Dedifferentiated amniotic fluid mesenchymal stem cell (primary cell): ENCODE measurements around the gene FAM13B.
"Not testable (repeated sequence)": the region's sequence is repeated elsewhere in the genome, so short reads cannot be mapped to it uniquely, and the experiment has no call there.

ENCODE experiments used
- DNase-seq: peaks from one replicate; pipeline ENCODE4 v3.0.0-alpha.2; 2016; ENCODE audit errors: extremely low spot score

The FAM13B gene

DNA sequence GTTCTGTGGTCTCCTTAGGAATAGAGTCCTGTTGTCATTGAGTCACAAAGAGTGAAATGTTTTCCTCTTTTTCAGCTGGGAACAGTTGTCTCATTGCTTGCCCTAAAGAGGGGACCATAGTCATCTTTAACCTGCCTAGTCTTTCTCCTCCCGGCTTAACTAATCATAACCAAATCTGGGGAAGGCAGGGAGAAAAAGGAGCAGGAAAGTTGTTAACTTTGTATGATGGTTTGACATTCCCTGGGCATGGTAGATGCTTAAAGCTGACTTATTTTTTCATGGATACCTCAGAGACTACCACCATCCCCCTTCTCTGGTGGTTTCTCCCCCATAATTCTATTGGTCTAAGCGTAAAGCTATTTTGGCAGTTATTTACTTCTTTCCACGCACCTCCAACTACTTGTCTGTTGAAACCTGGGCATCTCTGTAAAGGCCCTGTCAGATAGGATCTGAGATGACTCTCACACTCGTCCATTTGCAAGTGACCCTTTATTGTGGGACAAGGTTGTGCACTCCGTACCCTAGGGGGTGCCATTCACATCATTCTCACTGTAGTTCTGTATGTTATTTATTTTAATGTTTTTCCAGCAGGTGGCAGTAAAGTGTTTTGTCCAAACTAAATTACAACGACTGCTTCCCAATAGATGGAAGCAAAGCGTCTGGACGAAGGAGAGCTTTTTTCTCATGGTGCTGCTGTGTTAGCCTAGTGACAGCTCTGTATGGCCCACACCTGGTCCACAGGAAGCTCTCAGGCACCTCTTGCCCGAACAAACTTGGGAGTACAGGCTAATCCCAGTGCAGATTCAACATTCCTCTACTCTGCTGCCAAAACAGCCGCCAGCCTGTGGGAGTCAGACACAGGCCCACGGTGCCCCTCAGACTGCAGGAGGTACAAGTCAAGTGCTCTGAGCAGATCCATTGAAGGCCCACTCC is 3.0 kb upstream of the FAM13B start:
- peak; percentile 89 for DNase-seq

DNA sequence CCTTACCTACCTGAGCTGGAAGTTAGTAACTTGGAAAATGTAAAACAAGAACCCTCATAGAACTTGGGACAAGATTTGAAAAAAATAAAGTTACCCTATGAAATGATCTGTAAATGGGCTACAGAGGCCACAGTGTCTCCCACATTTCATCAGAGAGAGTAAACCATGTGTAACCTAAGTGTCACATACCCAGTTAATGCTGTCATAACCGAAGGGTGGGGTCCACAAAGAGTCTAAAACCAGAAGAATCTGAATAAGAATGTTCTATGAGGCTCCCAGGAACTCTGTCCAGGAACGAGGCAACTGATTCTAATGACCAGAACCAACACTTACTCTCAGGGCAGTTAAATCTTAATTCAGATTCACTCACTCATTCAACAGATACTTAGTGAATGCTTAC is 1.0 kb upstream of the FAM13B start:
- DNase-seq: peak; percentile 89

DNA sequence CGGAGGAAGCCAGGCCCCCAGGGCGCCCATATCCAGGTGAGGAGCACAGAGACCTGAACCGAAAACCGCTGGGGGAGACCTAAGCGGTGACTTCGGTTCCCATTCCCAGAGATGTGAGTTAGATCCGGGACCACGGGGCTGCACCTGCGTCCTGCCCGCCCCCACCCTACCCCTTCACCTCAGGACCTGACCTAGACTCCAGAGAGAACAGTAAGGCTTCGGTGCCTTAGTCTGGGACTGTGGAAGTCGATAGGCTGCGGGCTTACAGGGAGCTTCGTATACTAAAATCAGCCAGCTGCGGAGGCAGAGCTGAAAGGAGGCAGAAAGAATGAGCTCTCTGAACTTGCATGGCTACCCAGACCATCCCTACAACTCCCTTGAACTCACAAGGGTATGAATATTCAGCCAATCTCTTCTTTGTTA is 518 bp upstream of the FAM13B start:
- no peak for DNase-seq

DNA sequence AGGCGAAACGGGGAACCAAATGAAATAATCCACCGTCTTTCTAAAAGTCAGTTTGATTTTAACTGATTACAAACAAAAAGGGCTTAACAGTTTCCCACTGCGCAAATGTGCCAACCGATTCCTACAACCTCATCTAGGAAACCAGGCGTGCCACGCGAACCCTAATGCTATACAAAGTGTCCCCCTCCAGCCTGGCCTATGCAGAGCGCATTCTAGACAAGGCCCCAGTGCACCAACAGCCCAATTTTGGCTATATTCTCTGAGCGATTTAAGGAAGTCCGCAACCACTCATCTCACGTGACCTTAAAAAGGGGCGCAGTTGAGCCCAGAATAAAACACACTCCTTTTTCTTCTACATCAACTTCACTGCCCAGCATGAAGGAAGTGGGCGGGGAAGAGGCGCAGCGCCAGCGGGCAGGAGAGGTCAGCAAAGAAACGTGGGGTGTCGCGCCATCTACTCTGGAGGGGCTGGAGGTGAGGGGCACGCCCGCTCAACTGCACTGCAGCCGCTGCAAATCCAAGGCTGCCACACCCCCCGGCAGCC is 779 bp downstream of the FAM13B start:
- peak; percentile 48 for DNase-seq

DNA sequence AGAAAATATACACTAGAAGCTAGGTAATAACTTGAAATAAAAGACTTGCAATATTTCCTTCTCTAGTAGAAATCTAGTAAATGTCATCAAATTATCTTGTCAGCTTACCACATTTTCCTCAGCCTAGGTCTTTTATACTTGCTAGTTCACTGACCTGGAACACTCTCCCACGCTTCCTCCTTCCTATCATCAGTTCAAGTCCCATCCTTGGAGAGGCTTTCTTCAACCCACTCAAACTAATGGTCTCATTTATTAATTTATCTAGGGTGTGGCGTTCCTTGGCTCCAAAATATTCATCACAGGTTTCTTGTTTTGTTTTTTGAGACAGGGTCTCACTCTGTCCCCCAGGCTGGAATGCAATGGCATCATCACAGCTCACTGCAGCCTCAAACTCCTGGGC is 2.9 kb downstream of the FAM13B start:
- DNase-seq: no peak

DNA sequence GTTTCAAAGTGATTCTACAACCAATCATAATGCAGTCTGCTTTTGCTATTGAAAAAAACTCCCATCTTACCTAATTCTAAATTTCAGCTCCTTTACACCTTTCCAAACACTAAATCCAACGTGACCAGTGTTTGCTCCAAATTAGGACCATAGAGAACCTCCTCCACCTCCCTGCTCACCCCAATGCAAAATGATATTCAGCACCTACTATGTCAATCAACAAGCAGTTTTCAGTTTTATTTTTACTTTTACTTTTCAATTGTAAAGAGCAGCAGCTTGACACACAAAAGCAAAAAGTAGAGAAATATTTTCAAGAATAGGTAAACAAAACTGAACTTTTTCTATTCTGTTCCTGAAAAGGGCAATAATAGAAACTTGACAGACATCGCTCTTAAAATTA is 3.4 kb downstream of the FAM13B start:
- DNase-seq: no peak

DNA sequence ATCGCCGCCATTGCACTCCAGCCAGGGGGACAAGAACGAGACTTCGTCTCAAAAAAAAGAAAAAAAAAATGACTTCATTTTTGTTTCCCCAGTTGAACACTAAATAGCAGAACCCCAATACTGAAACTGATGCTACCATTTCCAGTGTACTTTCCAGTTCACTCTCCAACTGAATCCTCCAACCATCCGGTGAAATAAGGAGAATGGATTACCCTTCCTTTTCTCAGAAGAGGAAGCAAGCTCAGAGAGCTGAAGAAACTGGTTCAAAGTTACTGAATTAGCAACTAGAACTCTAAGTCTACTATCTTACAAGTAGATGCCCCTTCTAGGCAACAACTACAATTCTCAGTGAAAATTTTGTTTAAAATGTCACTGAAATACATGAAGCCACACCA is 3.9 kb downstream of the FAM13B start:
- no peak for DNase-seq

DNA sequence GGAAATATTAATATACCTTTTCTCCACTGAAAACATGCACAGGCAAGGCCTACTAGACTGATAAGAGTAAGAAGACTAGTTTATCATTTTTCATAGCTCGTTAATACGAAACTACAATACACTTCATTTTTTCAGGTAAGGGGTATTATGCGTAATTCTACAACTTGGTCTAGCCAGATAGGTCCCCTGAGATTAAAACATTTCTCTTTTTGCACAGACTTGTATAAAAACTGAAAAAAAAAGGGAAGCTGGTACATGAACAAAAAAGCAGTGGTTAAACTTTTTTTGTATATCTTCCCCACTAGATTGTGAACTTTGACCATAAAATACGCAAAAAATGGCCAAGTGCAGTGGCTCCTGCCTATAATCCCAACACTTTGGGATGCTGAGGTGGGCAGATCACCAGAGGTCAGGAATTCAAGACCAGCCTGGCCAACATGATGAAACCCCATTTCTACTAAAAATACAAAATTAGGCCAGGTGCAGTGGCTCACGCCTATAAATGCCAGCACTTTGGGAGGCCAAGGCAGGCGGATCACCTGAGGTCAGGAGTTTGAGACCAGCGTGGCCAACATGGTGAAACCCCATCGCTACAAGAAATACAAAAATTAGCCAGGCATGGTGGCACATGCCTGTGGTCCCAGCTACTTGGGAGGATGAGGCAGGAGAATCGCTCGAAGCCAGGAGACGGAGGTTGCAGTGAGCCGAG is 4.5 kb downstream of the FAM13B start:
- not testable (repeated sequence) for DNase-seq

DNA sequence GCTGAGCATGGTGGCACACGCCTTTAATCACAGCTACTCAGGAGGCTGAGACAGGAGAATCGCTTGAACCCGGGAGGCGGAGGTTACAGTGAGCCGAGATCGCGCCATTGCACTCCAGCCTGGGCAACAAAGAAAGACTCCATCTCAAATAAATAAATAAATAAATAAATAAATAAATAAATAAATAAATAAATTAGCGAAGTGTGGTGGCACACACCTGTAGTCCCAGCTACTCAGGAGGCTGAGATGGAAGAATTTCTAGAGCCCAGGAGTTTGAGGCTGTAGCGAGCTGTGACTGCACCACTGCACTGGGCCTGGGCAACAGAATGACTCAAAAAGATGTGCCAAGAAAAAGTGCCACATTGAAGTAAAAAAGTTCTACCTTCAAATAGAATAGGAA is 6.1 kb downstream of the FAM13B start:
- DNase-seq: not testable (repeated sequence)

DNA sequence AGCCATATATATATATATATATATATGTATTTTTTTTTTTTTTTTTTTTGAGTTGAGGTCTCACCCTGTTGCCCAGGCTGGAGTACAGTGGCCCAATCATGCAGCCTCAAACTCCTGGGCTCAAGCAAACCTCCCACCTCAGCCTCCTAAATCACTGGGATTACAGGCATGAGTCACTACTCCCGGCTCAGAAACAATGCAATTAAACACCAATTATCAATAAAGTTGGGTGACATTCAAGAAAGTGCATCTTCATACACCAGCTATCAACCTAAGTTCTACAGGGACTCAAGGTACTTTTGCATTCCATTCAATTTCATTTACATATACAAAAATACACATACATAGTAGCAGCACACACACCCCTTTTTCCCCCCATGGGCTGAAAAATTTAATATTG is 7.6 kb downstream of the FAM13B start:
- no peak for DNase-seq

DNA sequence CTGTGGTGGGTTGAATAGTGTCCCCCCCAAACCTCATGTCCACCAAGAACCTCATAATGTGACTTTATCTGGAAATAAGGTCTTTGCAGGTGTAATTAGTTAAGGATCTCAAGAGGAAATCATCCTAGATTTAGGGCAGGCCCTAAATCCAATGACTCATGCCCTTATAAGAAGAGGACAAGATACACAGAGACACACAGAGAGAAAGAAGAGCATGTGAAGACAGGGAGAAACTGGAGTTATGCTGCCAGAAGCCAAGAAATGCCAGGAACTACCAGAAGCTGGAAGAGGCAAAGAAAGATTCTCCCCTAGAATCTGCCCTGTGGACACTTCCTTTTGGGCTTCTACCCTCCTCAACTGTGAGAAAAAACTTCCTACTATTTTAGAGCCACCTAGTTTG is 8.8 kb downstream of the FAM13B start:
- no peak for DNase-seq

DNA sequence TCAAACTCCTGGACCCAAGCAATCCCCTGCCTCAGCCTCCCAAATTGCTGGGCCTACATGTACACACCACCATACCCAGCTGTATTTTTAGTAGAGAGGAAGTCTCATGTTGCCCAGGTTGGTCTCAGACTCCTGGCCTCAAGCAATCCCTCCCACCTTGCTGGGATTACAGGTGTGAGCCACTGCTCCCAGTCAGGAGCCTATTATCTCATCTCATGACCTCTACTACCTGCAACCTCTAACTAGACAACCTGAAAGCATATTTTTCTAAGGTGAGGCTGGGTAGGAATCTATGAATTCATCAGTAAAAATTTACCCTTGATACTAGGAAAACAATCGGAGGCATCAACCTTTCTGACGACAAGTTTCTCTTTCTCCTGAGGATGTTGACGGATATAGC is 10.0 kb downstream of the FAM13B start:
- no peak for DNase-seq

DNA sequence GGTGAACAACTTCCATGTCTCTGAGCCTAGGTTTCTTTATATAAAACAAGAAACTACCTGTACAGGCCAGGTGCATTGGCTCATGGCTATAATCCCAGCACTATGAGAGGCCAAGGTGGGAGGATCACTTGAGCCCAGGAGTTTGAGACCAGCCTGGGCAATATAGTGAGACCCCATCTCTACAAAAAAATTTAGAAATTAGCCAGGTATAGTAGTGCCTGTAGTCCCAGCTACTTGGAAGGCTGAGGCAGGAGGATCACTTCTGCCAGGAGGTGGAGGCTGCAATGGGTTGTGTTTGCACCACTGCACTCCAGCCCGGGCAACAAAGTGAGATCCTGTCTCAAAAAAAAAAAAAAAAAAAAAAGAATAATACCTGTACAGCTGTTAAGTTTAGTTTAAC is 11.1 kb downstream of the FAM13B start:
- DNase-seq: no peak

DNA sequence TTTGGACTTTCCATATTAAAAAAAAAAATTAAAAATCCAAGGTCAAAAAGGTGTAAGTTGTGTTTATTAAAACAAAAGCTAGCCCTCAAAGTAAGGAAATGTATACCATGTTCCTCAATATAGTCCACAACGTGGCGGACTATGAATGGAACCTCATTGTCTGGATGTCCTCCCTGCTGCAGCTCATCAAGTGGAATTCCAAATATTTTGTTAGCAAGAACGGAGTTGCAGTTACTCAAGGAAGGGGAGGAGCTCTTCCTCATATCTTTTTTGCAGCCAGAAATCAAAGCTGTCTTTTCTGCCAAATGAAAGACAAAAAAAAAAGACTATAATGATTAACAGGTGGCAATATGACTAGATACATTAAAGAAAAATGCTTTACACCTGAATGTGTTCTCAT is 14.0 kb downstream of the FAM13B start:
- DNase-seq: no peak

DNA sequence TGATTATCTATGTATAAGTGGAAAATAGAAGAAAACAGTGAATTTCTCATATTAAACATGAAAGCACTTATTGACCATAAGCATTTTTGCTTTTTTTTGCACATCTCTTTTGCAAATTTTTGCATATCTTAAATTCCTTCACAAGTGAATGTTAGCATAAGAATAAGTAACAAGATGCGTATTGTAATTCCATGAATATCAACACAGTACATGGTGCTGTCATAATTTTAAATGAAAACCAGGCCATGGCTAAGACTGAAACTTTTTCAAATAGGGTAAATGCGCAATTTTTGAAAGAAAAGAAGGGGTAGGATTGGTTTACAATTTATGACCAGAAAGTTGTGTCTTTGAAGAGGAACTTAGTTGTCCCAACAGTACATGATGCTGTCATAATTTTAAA is 17.0 kb downstream of the FAM13B start:
- no peak for DNase-seq

DNA sequence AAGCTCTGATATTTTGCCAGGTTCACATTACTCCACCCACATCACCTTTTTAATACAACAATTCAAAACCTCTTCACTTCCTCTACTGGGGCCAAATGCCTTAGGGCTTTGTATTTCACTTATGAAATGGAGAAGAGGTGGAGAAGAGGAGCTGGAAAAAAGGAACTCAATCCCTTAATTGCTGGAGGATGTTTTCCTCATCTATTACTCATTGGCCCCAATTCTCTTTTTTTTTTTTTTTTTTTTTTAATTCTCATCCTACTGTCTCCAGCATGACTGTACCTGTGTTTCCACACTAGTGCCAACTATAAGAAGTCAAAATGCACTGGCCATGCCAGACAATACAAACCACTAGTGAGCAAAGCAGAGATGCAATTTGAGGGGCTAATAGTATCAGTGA is 20.9 kb downstream of the FAM13B start:
- DNase-seq: peak; percentile 15

DNA sequence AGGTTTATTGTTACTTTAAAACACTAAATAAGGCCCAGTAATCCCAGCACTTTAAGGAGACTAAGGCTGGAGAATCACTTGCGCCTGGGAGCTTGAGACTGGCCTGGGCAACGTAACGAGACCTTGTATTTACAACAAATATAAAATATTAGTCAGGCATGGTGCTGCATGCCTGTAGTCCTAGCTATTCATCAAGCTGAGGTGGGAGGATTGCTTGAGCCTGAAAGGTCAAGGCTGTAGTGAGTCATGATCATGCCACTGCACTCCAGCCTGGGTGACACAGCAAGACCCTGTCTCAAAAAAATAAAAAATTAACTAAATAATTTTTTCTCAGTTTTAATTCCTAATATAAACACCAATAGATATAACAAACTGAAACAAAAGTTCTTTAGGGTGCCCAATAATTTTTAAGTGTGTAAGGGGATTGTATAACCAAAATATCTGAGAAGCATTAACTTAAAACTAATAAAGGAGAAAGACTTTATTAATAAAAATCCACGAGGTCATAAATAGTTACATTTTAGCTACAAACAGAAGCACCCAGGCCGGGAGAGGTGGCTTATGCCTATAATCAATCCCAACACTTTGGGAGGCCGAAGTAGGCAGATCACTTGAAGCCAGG is 32.7 kb downstream of the FAM13B start:
- DNase-seq: no peak

DNA sequence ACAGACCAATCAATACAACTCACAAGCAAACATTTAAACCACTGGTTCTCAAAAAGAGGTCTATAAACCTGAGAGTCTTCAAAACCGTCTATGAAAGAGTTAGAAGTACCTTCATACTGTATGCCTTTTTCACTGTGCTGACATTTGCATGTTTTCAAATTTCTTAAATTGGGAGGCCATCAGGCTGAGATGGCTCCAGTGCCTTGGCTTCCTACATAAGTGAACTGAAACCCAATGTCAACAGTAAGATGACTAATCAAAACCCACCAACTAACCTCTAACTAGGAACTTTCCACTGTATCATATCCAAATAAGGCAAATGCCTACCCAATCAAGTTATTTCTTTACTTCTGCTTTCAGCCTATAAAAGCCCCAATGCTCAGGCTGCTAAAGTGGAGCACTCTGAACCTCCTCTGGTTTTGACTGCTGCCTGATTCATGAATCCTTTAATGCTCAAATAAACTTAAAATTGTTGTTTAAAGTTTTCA is 35.1 kb downstream of the FAM13B start:
- DNase-seq: no peak

DNA sequence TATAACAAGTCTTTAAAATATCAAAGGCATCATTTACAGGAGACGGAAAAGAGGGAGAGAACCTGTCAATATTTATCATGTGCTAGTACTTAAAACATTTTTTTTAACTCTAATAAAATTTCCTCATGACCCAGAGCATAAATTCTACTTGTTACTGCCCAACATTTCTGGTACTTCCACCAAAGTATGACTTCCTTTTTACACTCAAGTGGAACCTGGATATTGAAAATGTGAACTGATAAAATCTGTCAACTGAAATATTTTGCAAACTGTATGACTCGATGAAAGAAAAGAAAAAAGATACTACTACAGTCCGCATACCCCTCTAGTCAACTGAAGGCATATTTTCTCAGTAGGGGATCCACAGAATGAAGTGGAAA is 37.1 kb downstream of the FAM13B start:
- no peak for DNase-seq

DNA sequence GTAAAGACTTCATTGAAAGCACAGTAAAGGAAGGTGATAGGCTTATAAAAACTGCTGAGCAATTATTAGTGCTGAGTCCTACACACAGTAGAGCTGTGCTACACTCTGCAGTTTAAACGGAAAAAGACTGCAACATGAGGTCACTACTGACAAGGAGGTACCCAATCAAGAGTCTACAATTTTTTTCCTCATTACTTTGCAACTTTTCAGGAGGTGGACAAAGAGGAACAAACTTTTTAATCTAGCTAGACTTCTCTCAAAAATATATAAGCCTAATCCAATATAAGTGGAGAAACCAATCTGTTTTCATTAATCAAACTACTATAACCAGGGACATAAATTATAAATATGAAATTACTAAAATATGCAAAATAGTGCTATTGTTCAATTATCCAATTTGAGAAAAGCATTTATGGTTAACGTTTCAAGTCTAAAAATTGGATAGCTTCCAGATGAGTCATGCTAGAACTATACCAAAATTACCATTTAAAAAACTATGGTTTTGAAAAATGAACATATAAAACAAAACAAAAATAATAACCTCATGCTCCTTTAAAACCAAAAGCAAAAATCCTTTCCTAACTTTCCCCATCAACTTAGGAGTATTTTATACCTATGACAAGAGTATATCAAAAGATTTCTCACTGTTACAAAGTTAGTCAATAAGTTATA is 37.7 kb downstream of the FAM13B start:
- DNase-seq: peak; percentile 17

DNA sequence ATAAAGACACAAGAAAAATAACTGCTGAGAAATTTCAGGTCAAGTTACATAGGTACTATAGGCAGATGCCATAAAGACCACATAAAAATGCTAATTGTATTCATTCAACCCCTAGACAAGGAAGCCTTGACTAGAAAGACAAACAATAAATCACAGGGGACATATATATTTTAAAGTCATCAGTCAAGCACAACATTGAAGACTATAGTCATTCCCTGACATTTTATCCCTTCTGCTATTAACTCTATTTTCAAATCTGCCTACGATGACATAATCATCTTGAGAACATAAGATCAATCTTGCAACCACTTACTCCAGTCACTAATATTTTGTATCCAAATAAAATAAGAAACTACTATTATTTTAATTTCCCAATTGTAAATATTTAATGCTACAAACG is 38.3 kb downstream of the FAM13B start:
- no peak for DNase-seq

DNA sequence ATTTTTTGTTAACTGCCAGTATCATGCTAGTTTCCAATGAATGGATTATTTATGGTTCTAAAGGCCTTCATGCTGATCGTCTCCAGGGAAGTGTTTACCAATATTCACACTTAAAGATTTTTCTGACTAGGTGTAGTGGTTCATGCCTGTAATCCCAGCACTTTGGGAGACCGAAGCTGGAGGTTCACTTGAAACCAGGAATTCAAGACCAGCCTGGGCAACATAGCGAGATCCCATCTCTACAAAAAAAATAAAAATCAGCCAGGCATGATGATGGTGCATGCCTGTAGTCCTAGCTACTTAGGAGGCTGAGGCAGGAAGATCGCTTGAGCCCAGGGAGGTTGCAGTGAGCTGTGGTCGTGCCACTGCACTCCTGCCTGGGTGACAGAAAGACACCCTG is 43.5 kb downstream of the FAM13B start:
- no peak for DNase-seq
